Measurements from ENCODE around the gene SLC9A8.

- TF ChIP-seq CTCF (conservative IDR thresholded peaks at IDR 0.05): no peak
- TF ChIP-seq ZFX (IDR thresholded peaks at IDR 0.05): no peak
These were observed 70.7 kb downstream of the SLC9A8 start for GRCh38 chr20:49883246-49883802.
